DLD1 (cell line): Measurements from ENCODE around the gene SH3BP5.

ENCODE experiments used
- in situ Hi-C: cut with HindIII; loops from 2 replicates; pipeline ENCODE4 v1.10.0; 2017; ENCODE audit warnings: low sequenced_read_pairs

Gene SH3BP5

GRCh38 chr3:15261274-15261673, 71.1 kb downstream of the SH3BP5 start:
- in situ Hi-C loops = no loop called here

GRCh38 chr3:15260531-15260930, 71.9 kb downstream of the SH3BP5 start:
- in situ Hi-C loops = no loop called here

- in situ Hi-C loops = no loop called here
Measured at GRCh38 chr3:15258720-15259119, 73.7 kb downstream of the SH3BP5 start.

- in situ Hi-C loops = no loop called here
Measured at GRCh38 chr3:15256861-15257341, 75.5 kb downstream of the SH3BP5 start.

- in situ Hi-C loops = no loop called here
Measured at GRCh38 chr3:15255215-15255614, 77.2 kb downstream of the SH3BP5 start.

GRCh38 chr3:15253023-15253697, 79.2 kb downstream of the SH3BP5 start:
- in situ Hi-C loops = loop anchor here (5.0 kb wide), 1 partner anchor 51 kb away; no protein-coding TSS in a partner anchor

- in situ Hi-C loops = no loop called here
Measured at GRCh38 chr3:15246186-15246585, 86.2 kb downstream of the SH3BP5 start.

GRCh38 chr3:15243822-15244482, 88.4 kb downstream of the SH3BP5 start:
- in situ Hi-C loops = no loop called here

- in situ Hi-C loops = no loop called here
Measured at GRCh38 chr3:15241341-15241740, 91.0 kb downstream of the SH3BP5 start.

GRCh38 chr3:15229262-15229661, 103.1 kb downstream of the SH3BP5 start:
- in situ Hi-C loops = no loop called here

- in situ Hi-C loops = no loop called here
Measured at GRCh38 chr3:15228147-15228546, 104.2 kb downstream of the SH3BP5 start.

- in situ Hi-C loops = no loop called here
Measured at GRCh38 chr3:15223685-15224572, 108.5 kb downstream of the SH3BP5 start.

GRCh38 chr3:15221574-15222217, 110.7 kb downstream of the SH3BP5 start:
- in situ Hi-C loops = no loop called here

- in situ Hi-C loops = no loop called here
Measured at GRCh38 chr3:15220661-15221060, 111.7 kb downstream of the SH3BP5 start.

- in situ Hi-C loops = no loop called here
Measured at GRCh38 chr3:15220056-15220455, 112.3 kb downstream of the SH3BP5 start.

GRCh38 chr3:15218689-15219088, 113.7 kb downstream of the SH3BP5 start:
- in situ Hi-C loops = no loop called here

GRCh38 chr3:15217841-15218267, 114.5 kb downstream of the SH3BP5 start:
- in situ Hi-C loops = no loop called here

- in situ Hi-C loops = no loop called here
Measured at GRCh38 chr3:15217011-15217671, 115.2 kb downstream of the SH3BP5 start.

GRCh38 chr3:15216501-15216900, 115.9 kb downstream of the SH3BP5 start:
- in situ Hi-C loops = no loop called here

- in situ Hi-C loops = no loop called here
Measured at GRCh38 chr3:15215996-15216395, 116.4 kb downstream of the SH3BP5 start.
